H1 (cell line): ENCODE results near the gene LRRFIP1.

Source experiments
- BACH1 ChIP-seq: IDR thresholded peaks from 2 replicates; pipeline ENCODE4 v1.6.1; 2012; ENCODE audit warnings: low read length, improper control_type of control experiment
- CTCF ChIP-seq, 3 experiments: IDR thresholded peaks; 1 replicate in 2 of 3; 2 replicates in 1 of 3; pipeline versions ENCODE4 v1.5.1 to v1.6.1; 2011; ENCODE audit warnings: low read length in 3 of 3, mild to moderate bottlenecking in 3 of 3, inconsistent platforms in 2 of 3, low read depth in 1 of 3, moderate library complexity in 1 of 3; ENCODE audit not compliant: insufficient read depth in 1 of 3; ENCODE audit errors: control extremely low read depth in 1 of 3
- EZH2 ChIP-seq: fragments of 200-600 bp; sonication (generic); IDR thresholded peaks from 2 replicates; pipeline ENCODE4 v1.7.1; 2012; ENCODE audit warnings: low read depth, mild to moderate bottlenecking, moderate library complexity, low read length, inconsistent platforms; ENCODE audit not compliant: severe bottlenecking
- GABPA ChIP-seq: IDR thresholded peaks from 2 replicates; pipeline ENCODE4 v1.6.1; 2011; ENCODE audit warnings: mild to moderate bottlenecking, low read length, moderate library complexity, borderline replicate concordance; ENCODE audit not compliant: insufficient read depth
- MAFK ChIP-seq: IDR thresholded peaks from 2 replicates; pipeline ENCODE4 v1.6.1; 2012; ENCODE audit warnings: low read depth, mild to moderate bottlenecking, improper control_type of control experiment, low read length
- NRF1 ChIP-seq: IDR thresholded peaks from 2 replicates; pipeline ENCODE4 v1.6.1; 2011; ENCODE audit warnings: mild to moderate bottlenecking, low read depth, low read length, improper control_type of control experiment
- POLR2A ChIP-seq, 2 experiments: IDR thresholded peaks; 1 replicate in 1 of 2; 2 replicates in 1 of 2; pipeline ENCODE4 v1.6.1; 2011; ENCODE audit warnings: low read depth in 2 of 2, low read length in 2 of 2, mild to moderate bottlenecking in 2 of 2; ENCODE audit errors: control extremely low read depth in 1 of 2
- POLR2AphosphoS5 ChIP-seq: IDR thresholded peaks from 2 replicates; pipeline ENCODE4 v1.6.1; 2011; ENCODE audit warnings: low read depth, low read length
- RAD21 ChIP-seq, 2 experiments: IDR thresholded peaks in 1 of 2; conservative IDR thresholded peaks in 1 of 2; 2 replicates each; pipeline ENCODE4 v1.6.1; 2011; ENCODE audit warnings: low read depth in 2 of 2, low read length in 2 of 2, improper control_type of control experiment in 1 of 2, inconsistent platforms in 1 of 2, mild to moderate bottlenecking in 1 of 2, moderate library complexity in 1 of 2
- RFX5 ChIP-seq: IDR thresholded peaks from 2 replicates; pipeline ENCODE4 v1.6.1; 2011; ENCODE audit warnings: low read depth, low read length, improper control_type of control experiment, borderline replicate concordance
- SUZ12 ChIP-seq: fragments of 200-600 bp; sonication (generic); IDR thresholded peaks from 2 replicates; pipeline ENCODE4 v1.6.1; 2012; ENCODE audit warnings: mild to moderate bottlenecking, inconsistent platforms, low read length, moderate library complexity, mixed read lengths
- ZNF274 ChIP-seq: IDR thresholded peaks from 2 replicates; pipeline ENCODE4 v1.7.0; 2012; ENCODE audit warnings: low read length, borderline replicate concordance; ENCODE audit errors: extremely low read depth

- TF ChIP-seq RFX5 (no peak), POLR2A (IDR thresholded peaks at IDR 0.05; ENCODE audit: control extremely low read depth in 1 of 2, low read depth in 2 of 2, low read length in 2 of 2) (no peak), NRF1 (no peak), ZNF274 (no peak), GABPA (no peak), RAD21 (IDR thresholded peaks at IDR 0.05 in 1 of 2, conservative IDR thresholded peaks at IDR 0.05 in 1 of 2; ENCODE audit: low read depth in 2 of 2, low read length in 2 of 2) (no peak), CTCF (IDR thresholded peaks at IDR 0.05; ENCODE audit: control extremely low read depth in 1 of 3, insufficient read depth in 1 of 3, low read depth in 1 of 3, low read length in 3 of 3) (no peak), SUZ12 (no peak), POLR2AphosphoS5 (no peak), EZH2 (no peak), BACH1 (no peak), MAFK (no peak)
Measured at GRCh38 chr2:237799060-237799428, 171.7 kb downstream of the LRRFIP1 start.
